ENCODE results near the gene VTI1A. TPM values are rescaled to one million over a fixed set of nuclear protein-coding genes. Genes with fewer than 3 reads are reported as not detected.

The VTI1A gene
- total and polyA plus RNA-seq, 2 of the 13 experiments (the other 11 are each of a cell fraction or from before 2014, with no cell fraction given): 11.7 to 32.7 TPM

GRCh38 chr10:112721080-112721698, 274.2 kb downstream of the VTI1A start:
- ATAC-seq (no peak), FAIRE-seq (peak; percentile 42), DNase-seq (ENCODE audit: low spot score) (peak; percentile 31)
- no TSS peak for BruUV-seq (replicated peaks)
- 86% methylated on average over 5 of the region's 5 CpGs for WGBS (ENCODE audit: low lambda C conversion rate)
- H3K9ac ChIP-seq (ENCODE audit: insufficient read depth, low read depth, low read length): no peak overlapping the region
- no peak overlapping the region for H2AFZ ChIP-seq (ENCODE audit: low read length)
- no peaks in the 10 kb centered on the region for H3K79me2 ChIP-seq (ENCODE audit: insufficient read depth, low read length)
- no peak overlapping the region for H3K4me3 ChIP-seq (replicated peaks in 1 of 3; ENCODE audit: insufficient read depth in 1 of 3, low read depth in 2 of 3, low read length in 3 of 3)
- in situ Hi-C loops (cut with HindIII; ENCODE audit: extremely low pct_ligation_motif_present, low pct_unique_long_range_greater_than_20kb) (no loop called here), intact Hi-C loops (cut with micrococcal nuclease; ENCODE audit: unreplicated experiment) (loop anchor here (5.0 kb wide), 1 partner anchor 91 kb away; no protein-coding TSS in a partner anchor)
- CTCF ChIA-PET (ENCODE audit: low intra/inter-chr PET ratio, low total read pairs): no interaction called here
- H4K20me1 ChIP-seq (ENCODE audit: insufficient read depth, low read length): no peaks in the 10 kb centered on the region
- H3K4me1 ChIP-seq (ENCODE audit: insufficient read depth, low read length): peaks cover 66% of the 10 kb centered on the region
- H3K9me3 ChIP-seq (ENCODE audit: low read length): no peaks in the 10 kb centered on the region
- POLR2A ChIA-PET: interaction anchor here (1.5 kb wide), 1 partner anchor 91 kb away, joined by 3 read pairs; no protein-coding TSS in a partner anchor
- no peaks in the 10 kb centered on the region for H3K27me3 ChIP-seq (ENCODE audit: control insufficient read depth in 1 of 2, insufficient read depth in 2 of 2, low read length in 2 of 2)
- H3K4me2 ChIP-seq (ENCODE audit: low read depth, low read length): no peak overlapping the region
- no peaks in the 10 kb centered on the region for H3K36me3 ChIP-seq (replicated peaks in 1 of 2; ENCODE audit: control insufficient read depth in 1 of 2, insufficient read depth in 2 of 2, low read length in 2 of 2)
- H3K27ac ChIP-seq (ENCODE audit: extremely low read length, insufficient read depth, low read length): no peak overlapping the region
- TF ChIP-seq POGZ (CRISPR knock-in tag; IDR thresholded peaks at IDR 0.05) (peak; percentile 60), HNF4G (IDR thresholded peaks at IDR 0.05; ENCODE audit: borderline replicate concordance, low read depth, low read length) (no peak), HNF4G (CRISPR knock-in tag; IDR thresholded peaks at IDR 0.05; ENCODE audit: borderline replicate concordance, low read depth) (no peak), CTCF (CRISPR knock-in tag; IDR thresholded peaks at IDR 0.05) (peak; percentile 56), ZFP91 (CRISPR knock-in tag; IDR thresholded peaks at IDR 0.05; ENCODE audit: borderline replicate concordance) (no peak), STAG1 (CRISPR knock-in tag; IDR thresholded peaks at IDR 0.05) (peak; percentile 67), RAD21 (CRISPR knock-in tag; IDR thresholded peaks at IDR 0.05) (0 out of 2 replicates have a peak, but pooled peaks have one; percentile 26), CEBPG (CRISPR knock-in tag; IDR thresholded peaks at IDR 0.05) (peak; percentile 32; the same call in 1 of the 2 replicates), DR1 (CRISPR knock-in tag; IDR thresholded peaks at IDR 0.05) (no peak), THRA (CRISPR knock-in tag; IDR thresholded peaks at IDR 0.05; ENCODE audit: borderline replicate concordance) (no peak), REL (CRISPR knock-in tag; conservative IDR thresholded peaks at IDR 0.05) (no peak), AHDC1 (CRISPR knock-in tag; IDR thresholded peaks at IDR 0.05; ENCODE audit: borderline replicate concordance) (no peak), ZNF644 (CRISPR knock-in tag; IDR thresholded peaks at IDR 0.05; ENCODE audit: low read depth) (0 out of 2 replicates have a peak, but pooled peaks have one; percentile 33)

Measured in HepG2 (cell line).